GM23338 (cell line): ENCODE data around the gene TNFSF8. TPM values are rescaled to one million over a fixed set of nuclear protein-coding genes. Genes with fewer than 3 reads are reported as not detected.

Experiments used
- ATAC-seq: fragments of 200-7000 bp; cut with Tn5 transposase; 3 replicates; pipeline ENCODE4 v1.9.1; 2020
- DNase-seq: peaks from one replicate; pipeline ENCODE4 v3.0.0-alpha.2; 2015; ENCODE audit warnings: low spot score
- H2AFZ ChIP-seq: fragments of 200-600 bp; sonication (generic); 2 replicates; pipeline ENCODE4 v1.8.0; 2016; ENCODE audit warnings: antibody characterized with exemption, mild to moderate bottlenecking, moderate library complexity
- H3F3A ChIP-seq: fragments of 200-600 bp; sonication (generic); replicated peaks from 2 replicates; pipeline ENCODE4 v1.8.0; 2017; ENCODE audit warnings: antibody characterized with exemption, mixed run types, low read depth
- H3K27ac ChIP-seq: fragments of 200-600 bp; sonication (generic); 2 replicates; pipeline ENCODE4 v1.6.1; 2016; ENCODE audit warnings: low read depth
- H3K27me3 ChIP-seq: fragments of 200-600 bp; sonication (generic); 2 replicates; pipeline ENCODE4 v1.8.0; 2016; ENCODE audit warnings: mild to moderate bottlenecking, mixed run types, moderate library complexity; ENCODE audit not compliant: insufficient read depth
- H3K36me3 ChIP-seq: fragments of 200-600 bp; sonication (generic); 2 replicates; pipeline ENCODE4 v1.8.0; 2016; ENCODE audit warnings: mild to moderate bottlenecking; ENCODE audit not compliant: insufficient read depth
- H3K4me1 ChIP-seq: fragments of 200-600 bp; sonication (generic); 2 replicates; pipeline ENCODE4 v1.8.0; 2016; ENCODE audit warnings: mild to moderate bottlenecking, moderate library complexity; ENCODE audit not compliant: insufficient read depth
- H3K4me2 ChIP-seq: fragments of 200-600 bp; sonication (generic); 2 replicates; pipeline ENCODE4 v1.7.1; 2017; ENCODE audit warnings: mixed run types
- H3K4me3 ChIP-seq: fragments of 200-600 bp; sonication (generic); 2 replicates; pipeline ENCODE4 v1.6.1; 2016; ENCODE audit warnings: mixed run types
- H3K79me2 ChIP-seq: fragments of 200-600 bp; sonication (generic); replicated peaks from 2 replicates; pipeline ENCODE4 v1.8.0; 2017; ENCODE audit warnings: mild to moderate bottlenecking; ENCODE audit not compliant: insufficient read depth
- H3K9me2 ChIP-seq: fragments of 200-600 bp; sonication (generic); 2 replicates; pipeline ENCODE4 v1.8.0; 2017; ENCODE audit not compliant: insufficient read depth
- H4K20me1 ChIP-seq: fragments of 200-600 bp; sonication (generic); replicated peaks from 2 replicates; pipeline ENCODE4 v1.8.0; 2017; ENCODE audit warnings: mild to moderate bottlenecking; ENCODE audit not compliant: insufficient read depth
- H3K27ac Mint-ChIP-seq: 2 replicates; pipeline ENCODE4 v1.8.0; 2020; ENCODE audit warnings: inconsistent platforms, mild to moderate bottlenecking, moderate library complexity, mixed read lengths
- H3K27me3 Mint-ChIP-seq: 3 replicates; pipeline ENCODE4 v1.8.0; 2022; ENCODE audit warnings: low read depth, mild to moderate bottlenecking, moderate library complexity, mixed read lengths, inconsistent platforms; ENCODE audit not compliant: insufficient read depth, poor library complexity
- H3K36me3 Mint-ChIP-seq: 3 replicates; pipeline ENCODE4 v1.8.0; 2021; ENCODE audit warnings: low read depth, mild to moderate bottlenecking, inconsistent platforms, moderate library complexity, mixed read lengths
- H3K4me1 Mint-ChIP-seq: 3 replicates; pipeline ENCODE4 v1.8.0; 2020; ENCODE audit warnings: mild to moderate bottlenecking, inconsistent platforms, mixed read lengths
- H3K4me3 Mint-ChIP-seq: 3 replicates; pipeline ENCODE4 v1.8.0; 2021; ENCODE audit warnings: moderate library complexity, mild to moderate bottlenecking, inconsistent platforms, mixed read lengths
- H3K9me3 Mint-ChIP-seq: 3 replicates; pipeline ENCODE4 v1.8.0; 2020; ENCODE audit warnings: moderate library complexity, mild to moderate bottlenecking, inconsistent platforms, mixed read lengths
- CREB1 ChIP-seq: fragments of 250-450 bp; sonication (Bioruptor Pico); IDR thresholded peaks from 2 replicates; pipeline ENCODE4 v1.5.0; 2020; ENCODE audit warnings: low read depth, mild to moderate bottlenecking, moderate library complexity
- EZH2 ChIP-seq: fragments of 200-600 bp; sonication (generic); IDR thresholded peaks from one replicate; pipeline ENCODE4 v1.8.0; 2017; ENCODE audit warnings: antibody characterized with exemption, mild to moderate bottlenecking, low read depth; ENCODE audit not compliant: unreplicated experiment
- JUNB ChIP-seq: IDR thresholded peaks from one replicate; pipeline ENCODE4 v1.6.1; 2016; ENCODE audit warnings: antibody characterized with exemption; ENCODE audit not compliant: unreplicated experiment
- NANOG ChIP-seq: IDR thresholded peaks from 2 replicates; pipeline ENCODE4 v1.6.1; 2016; ENCODE audit warnings: antibody characterized with exemption, borderline replicate concordance
- POLR2AphosphoS5 ChIP-seq: IDR thresholded peaks from 2 replicates; pipeline ENCODE4 v1.6.1; 2016; ENCODE audit warnings: antibody characterized with exemption, low read depth
- ZNF114 ChIP-seq: fragments of 250-450 bp; sonication (Bioruptor Pico); IDR thresholded peaks from 2 replicates; pipeline ENCODE4 v1.5.0; 2020; ENCODE audit warnings: mild to moderate bottlenecking, moderate library complexity
- ZNF331 ChIP-seq: fragments of 250-450 bp; sonication (Bioruptor Pico); IDR thresholded peaks from 2 replicates; pipeline ENCODE4 v1.5.0; 2020; ENCODE audit warnings: low read depth, mild to moderate bottlenecking, moderate library complexity
- polyA plus RNA-seq: library from polyadenylated mRNA; unstranded; fragments of >200 nt; fragmentation: Nextera tagmentation; extraction: Ambion mirVana; gene quantifications from 2 replicates; pipeline ENCODE4 v1.2.1, GENCODE V29; 2016
- total RNA-seq: library from RNA; depleted of rRNA; stranded (reverse); fragments of >200 nt; shearing (Covaris generic); gene quantifications from 2 replicates; pipeline ENCODE4 v1.2.3, GENCODE V29; 2014
- TF ChIP-seq, protein P1 (sequence below): fragments of 250-450 bp; sonication (Bioruptor Pico); IDR thresholded peaks from 2 replicates; pipeline ENCODE4 v1.5.0; 2020; ENCODE audit warnings: mild to moderate bottlenecking, moderate library complexity
- TF ChIP-seq, protein P2 (sequence below), 2 experiments: fragments of 200-600 bp in 1 of 2; sonication (generic) in 1 of 2; conservative IDR thresholded peaks; 2 replicates each; pipeline versions ENCODE4 v1.5.1 to v1.6.1; 2016 to 2017; ENCODE audit warnings: antibody characterized with exemption in 2 of 2, low read depth in 2 of 2, mild to moderate bottlenecking in 2 of 2, moderate library complexity in 1 of 2
- TF ChIP-seq, protein P3 (sequence below): IDR thresholded peaks from one replicate; pipeline ENCODE4 v1.6.1; 2018; ENCODE audit warnings: antibody characterized with exemption; ENCODE audit not compliant: unreplicated experiment

The TNFSF8 gene
- total and polyA plus RNA-seq, 2 experiments from 2014 or later, result not detected

DNA sequence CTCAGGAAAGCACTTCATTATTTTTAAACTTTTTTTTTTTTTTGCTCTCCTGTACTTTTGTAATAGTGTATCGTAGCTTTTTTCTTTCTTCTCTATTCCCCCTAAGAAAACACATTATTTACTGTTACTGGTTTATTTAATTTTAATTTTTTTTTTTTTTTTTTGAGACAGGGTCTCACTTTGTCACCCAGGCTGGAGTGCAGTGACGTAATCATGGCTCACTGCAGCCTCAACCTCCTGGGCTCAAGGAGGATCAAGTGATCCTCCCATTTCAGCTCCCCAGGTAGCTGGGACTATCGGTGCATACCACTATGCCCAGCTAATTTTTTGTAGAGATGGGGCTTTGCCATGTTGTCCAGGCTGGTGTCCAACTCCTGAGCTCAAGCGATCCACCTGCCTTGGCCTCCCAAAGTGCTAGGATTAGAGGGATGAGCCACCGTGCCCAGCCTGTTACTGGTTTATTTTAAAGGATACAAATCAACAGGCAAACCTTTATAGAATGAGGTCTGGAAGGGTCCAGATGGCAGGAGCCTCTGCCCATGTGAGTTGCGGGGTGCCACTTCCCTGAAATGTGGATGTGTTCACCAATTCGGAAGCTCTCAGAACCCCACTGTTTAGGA, 75.5 kb downstream of the TNFSF8 start:
- Histone ChIP-seq H3K27me3 (no peaks in the 10 kb centered on the region), H3K36me3 (no peaks in the 10 kb centered on the region), H3K27ac (no peak overlapping the region), H3K9me2 (0 out of 2 replicates have a peak, but pooled peaks cover 3% of the 10 kb centered on the region), H2AFZ (no peak overlapping the region), H4K20me1 (no peaks in the 10 kb centered on the region), H3F3A (no peaks in the 10 kb centered on the region), H3K4me2 (no peak overlapping the region), H3K79me2 (no peaks in the 10 kb centered on the region), H3K4me3 (no peak overlapping the region), H3K4me1 (no peaks in the 10 kb centered on the region)
- no peak overlapping the region for H3K4me3 Mint-ChIP-seq
- H3K36me3 Mint-ChIP-seq, result no peaks in the 10 kb centered on the region
- ATAC-seq (no peak), DNase-seq (no peak)
- H3K4me1 Mint-ChIP-seq, result peaks cover 6% of the 10 kb centered on the region
- H3K27me3 Mint-ChIP-seq, result peaks cover 3% of the 10 kb centered on the region
- TF ChIP-seq EZH2 (no peak), JUNB (no peak), ZNF331 (CRISPR knock-in tag) (no peak), NANOG (no peak), CREB1 (CRISPR knock-in tag) (no peak), POLR2AphosphoS5 (no peak), ZNF114 (CRISPR knock-in tag) (no peak)
- TF ChIP-seq, protein P1, sequence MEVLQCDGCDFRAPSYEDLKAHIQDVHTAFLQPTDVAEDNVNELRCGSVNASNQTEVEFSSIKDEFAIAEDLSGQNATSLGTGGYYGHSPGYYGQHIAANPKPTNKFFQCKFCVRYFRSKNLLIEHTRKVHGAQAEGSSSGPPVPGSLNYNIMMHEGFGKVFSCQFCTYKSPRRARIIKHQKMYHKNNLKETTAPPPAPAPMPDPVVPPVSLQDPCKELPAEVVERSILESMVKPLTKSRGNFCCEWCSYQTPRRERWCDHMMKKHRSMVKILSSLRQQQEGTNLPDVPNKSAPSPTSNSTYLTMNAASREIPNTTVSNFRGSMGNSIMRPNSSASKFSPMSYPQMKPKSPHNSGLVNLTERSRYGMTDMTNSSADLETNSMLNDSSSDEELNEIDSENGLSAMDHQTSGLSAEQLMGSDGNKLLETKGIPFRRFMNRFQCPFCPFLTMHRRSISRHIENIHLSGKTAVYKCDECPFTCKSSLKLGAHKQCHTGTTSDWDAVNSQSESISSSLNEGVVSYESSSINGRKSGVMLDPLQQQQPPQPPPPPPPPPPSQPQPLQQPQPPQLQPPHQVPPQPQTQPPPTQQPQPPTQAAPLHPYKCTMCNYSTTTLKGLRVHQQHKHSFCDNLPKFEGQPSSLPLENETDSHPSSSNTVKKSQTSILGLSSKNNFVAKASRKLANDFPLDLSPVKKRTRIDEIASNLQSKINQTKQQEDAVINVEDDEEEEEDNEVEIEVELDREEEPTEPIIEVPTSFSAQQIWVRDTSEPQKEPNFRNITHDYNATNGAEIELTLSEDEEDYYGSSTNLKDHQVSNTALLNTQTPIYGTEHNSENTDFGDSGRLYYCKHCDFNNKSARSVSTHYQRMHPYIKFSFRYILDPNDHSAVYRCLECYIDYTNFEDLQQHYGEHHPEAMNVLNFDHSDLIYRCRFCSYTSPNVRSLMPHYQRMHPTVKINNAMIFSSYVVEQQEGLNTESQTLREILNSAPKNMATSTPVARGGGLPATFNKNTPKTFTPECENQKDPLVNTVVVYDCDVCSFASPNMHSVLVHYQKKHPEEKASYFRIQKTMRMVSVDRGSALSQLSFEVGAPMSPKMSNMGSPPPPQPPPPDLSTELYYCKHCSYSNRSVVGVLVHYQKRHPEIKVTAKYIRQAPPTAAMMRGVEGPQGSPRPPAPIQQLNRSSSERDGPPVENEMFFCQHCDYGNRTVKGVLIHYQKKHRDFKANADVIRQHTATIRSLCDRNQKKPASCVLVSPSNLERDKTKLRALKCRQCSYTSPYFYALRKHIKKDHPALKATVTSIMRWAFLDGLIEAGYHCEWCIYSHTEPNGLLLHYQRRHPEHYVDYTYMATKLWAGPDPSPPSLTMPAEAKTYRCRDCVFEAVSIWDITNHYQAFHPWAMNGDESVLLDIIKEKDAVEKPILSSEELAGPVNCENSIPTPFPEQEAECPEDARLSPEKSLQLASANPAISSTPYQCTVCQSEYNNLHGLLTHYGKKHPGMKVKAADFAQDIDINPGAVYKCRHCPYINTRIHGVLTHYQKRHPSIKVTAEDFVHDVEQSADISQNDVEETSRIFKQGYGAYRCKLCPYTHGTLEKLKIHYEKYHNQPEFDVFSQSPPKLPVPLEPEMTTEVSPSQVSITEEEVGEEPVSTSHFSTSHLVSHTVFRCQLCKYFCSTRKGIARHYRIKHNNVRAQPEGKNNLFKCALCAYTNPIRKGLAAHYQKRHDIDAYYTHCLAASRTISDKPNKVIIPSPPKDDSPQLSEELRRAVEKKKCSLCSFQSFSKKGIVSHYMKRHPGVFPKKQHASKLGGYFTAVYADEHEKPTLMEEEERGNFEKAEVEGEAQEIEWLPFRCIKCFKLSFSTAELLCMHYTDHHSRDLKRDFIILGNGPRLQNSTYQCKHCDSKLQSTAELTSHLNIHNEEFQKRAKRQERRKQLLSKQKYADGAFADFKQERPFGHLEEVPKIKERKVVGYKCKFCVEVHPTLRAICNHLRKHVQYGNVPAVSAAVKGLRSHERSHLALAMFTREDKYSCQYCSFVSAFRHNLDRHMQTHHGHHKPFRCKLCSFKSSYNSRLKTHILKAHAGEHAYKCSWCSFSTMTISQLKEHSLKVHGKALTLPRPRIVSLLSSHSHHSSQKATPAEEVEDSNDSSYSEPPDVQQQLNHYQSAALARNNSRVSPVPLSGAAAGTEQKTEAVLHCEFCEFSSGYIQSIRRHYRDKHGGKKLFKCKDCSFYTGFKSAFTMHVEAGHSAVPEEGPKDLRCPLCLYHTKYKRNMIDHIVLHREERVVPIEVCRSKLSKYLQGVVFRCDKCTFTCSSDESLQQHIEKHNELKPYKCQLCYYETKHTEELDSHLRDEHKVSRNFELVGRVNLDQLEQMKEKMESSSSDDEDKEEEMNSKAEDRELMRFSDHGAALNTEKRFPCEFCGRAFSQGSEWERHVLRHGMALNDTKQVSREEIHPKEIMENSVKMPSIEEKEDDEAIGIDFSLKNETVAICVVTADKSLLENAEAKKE, result no peak
- TF ChIP-seq, protein P2, sequence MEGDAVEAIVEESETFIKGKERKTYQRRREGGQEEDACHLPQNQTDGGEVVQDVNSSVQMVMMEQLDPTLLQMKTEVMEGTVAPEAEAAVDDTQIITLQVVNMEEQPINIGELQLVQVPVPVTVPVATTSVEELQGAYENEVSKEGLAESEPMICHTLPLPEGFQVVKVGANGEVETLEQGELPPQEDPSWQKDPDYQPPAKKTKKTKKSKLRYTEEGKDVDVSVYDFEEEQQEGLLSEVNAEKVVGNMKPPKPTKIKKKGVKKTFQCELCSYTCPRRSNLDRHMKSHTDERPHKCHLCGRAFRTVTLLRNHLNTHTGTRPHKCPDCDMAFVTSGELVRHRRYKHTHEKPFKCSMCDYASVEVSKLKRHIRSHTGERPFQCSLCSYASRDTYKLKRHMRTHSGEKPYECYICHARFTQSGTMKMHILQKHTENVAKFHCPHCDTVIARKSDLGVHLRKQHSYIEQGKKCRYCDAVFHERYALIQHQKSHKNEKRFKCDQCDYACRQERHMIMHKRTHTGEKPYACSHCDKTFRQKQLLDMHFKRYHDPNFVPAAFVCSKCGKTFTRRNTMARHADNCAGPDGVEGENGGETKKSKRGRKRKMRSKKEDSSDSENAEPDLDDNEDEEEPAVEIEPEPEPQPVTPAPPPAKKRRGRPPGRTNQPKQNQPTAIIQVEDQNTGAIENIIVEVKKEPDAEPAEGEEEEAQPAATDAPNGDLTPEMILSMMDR (conservative IDR thresholded peaks at IDR 0.05; ENCODE audit: low read depth in 2 of 2), result no peak
- TF ChIP-seq, protein P3, sequence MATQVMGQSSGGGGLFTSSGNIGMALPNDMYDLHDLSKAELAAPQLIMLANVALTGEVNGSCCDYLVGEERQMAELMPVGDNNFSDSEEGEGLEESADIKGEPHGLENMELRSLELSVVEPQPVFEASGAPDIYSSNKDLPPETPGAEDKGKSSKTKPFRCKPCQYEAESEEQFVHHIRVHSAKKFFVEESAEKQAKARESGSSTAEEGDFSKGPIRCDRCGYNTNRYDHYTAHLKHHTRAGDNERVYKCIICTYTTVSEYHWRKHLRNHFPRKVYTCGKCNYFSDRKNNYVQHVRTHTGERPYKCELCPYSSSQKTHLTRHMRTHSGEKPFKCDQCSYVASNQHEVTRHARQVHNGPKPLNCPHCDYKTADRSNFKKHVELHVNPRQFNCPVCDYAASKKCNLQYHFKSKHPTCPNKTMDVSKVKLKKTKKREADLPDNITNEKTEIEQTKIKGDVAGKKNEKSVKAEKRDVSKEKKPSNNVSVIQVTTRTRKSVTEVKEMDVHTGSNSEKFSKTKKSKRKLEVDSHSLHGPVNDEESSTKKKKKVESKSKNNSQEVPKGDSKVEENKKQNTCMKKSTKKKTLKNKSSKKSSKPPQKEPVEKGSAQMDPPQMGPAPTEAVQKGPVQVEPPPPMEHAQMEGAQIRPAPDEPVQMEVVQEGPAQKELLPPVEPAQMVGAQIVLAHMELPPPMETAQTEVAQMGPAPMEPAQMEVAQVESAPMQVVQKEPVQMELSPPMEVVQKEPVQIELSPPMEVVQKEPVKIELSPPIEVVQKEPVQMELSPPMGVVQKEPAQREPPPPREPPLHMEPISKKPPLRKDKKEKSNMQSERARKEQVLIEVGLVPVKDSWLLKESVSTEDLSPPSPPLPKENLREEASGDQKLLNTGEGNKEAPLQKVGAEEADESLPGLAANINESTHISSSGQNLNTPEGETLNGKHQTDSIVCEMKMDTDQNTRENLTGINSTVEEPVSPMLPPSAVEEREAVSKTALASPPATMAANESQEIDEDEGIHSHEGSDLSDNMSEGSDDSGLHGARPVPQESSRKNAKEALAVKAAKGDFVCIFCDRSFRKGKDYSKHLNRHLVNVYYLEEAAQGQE, result no peak
- no peaks in the 10 kb centered on the region for H3K9me3 Mint-ChIP-seq
- H3K27ac Mint-ChIP-seq, result no peak overlapping the region
